Gastrocnemius medialis (tissue), 4 donors: ENCODE data around the gene TBC1D10A. TPM values are rescaled to one million over a fixed set of nuclear protein-coding genes. Genes with fewer than 3 reads are reported as not detected.

Experiments
- ATAC-seq, 2 donors: fragments of 150-250 bp; one replicate each; pipeline ENCODE4 v1.9.1; 2016
- DNase-seq, 2 donors: peaks; one replicate each; pipeline ENCODE4 v3.0.0-alpha.2; 2019
- H3K27ac ChIP-seq, 4 donors: fragments of 200-600 bp; sonication (generic); 1 replicate in 1 of 4; 2 replicates in 3 of 4; pipeline ENCODE4 v1.5.1; 2016 to 2018; ENCODE audit warnings: mild to moderate bottlenecking in 2 of 4, moderate library complexity in 1 of 4
- H3K27me3 ChIP-seq, 3 donors: fragments of 200-600 bp; sonication (generic) in 2 of 3; 1 replicate in 1 of 3; 2 replicates in 2 of 3; pipeline versions ENCODE4 v1.5.1 to v1.6.0; 2016 to 2019; ENCODE audit warnings: mild to moderate bottlenecking in 1 of 3, moderate library complexity in 1 of 3
- H3K36me3 ChIP-seq, 2 donors: fragments of 200-600 bp; sonication (generic) in 1 of 2; one replicate each; pipeline ENCODE4 v1.5.1; 2017 to 2018
- H3K4me1 ChIP-seq, 2 donors: fragments of 200-600 bp; sonication (generic) in 1 of 2; one replicate each; pipeline ENCODE4 v1.5.1; 2016 to 2017; ENCODE audit warnings: mild to moderate bottlenecking in 2 of 2
- H3K4me3 ChIP-seq, 4 donors: fragments of 200-600 bp; sonication (generic) in 3 of 4; 1 replicate in 1 of 4; 2 replicates in 3 of 4; pipeline ENCODE4 v1.5.1; 2016 to 2019; ENCODE audit warnings: mild to moderate bottlenecking in 2 of 4
- H3K9me3 ChIP-seq, 3 donors: fragments of 200-600 bp; sonication (generic) in 2 of 3; 1 replicate in 1 of 3; 2 replicates in 2 of 3; pipeline ENCODE4 v1.5.1; 2016 to 2019
- CTCF ChIP-seq, 5 experiments: fragments of 450-650 bp in 3 of 5; fragments of 200-600 bp in 2 of 5; sonication (generic) in 2 of 5; IDR thresholded peaks in 4 of 5; conservative IDR thresholded peaks in 1 of 5; 1 replicate in 4 of 5; 2 replicates in 1 of 5; pipeline ENCODE4 v1.5.1; 2016 to 2019; ENCODE audit warnings: antibody characterized with exemption in 5 of 5, mild to moderate bottlenecking in 3 of 5, moderate library complexity in 3 of 5
- POLR2A ChIP-seq, 2 donors: fragments of 450-650 bp; IDR thresholded peaks; one replicate each; pipeline ENCODE4 v1.6.1; 2017; ENCODE audit warnings: antibody characterized with exemption in 2 of 2, mild to moderate bottlenecking in 2 of 2, moderate library complexity in 2 of 2
- in situ Hi-C, 4 donors: fragments of 200-750 bp; cut with MboI; loops; one replicate each; pipeline versions ENCODE4 v1.15.0 to v1.8.0; 2017; ENCODE audit warnings: low sequenced_read_pairs in 4 of 4
- intact Hi-C: fragments of 100-400 bp; cut with DNase I; formaldehyde crosslinking; loops from one replicate; pipeline ENCODE4 v1.15.1; 2023; ENCODE audit warnings: low total_unique reads
- total RNA-seq, 4 donors: library from RNA; depleted of rRNA; stranded (reverse); fragments of >200 nt; gene quantifications; one replicate each; pipeline versions ENCODE4 v1.1.0 to v1.2.3, GENCODE V29; 2016

TBC1D10A gene
- total RNA-seq, 4 donors from 2014 or later: 4.1 to 9.6 (median 6.2) TPM

GRCh38 chr22:30315962-30316576, 10.7 kb downstream of the TBC1D10A start:
- no peaks in the 10 kb centered on the region for H3K9me3 ChIP-seq
- no peak overlapping the region for H3K4me3 ChIP-seq
- no peak overlapping the region for H3K27ac ChIP-seq
- DNase-seq: no peak
- in situ Hi-C loops (no loop called here), intact Hi-C loops (no loop called here)
- H3K4me1 ChIP-seq: peaks cover 22 to 32% of the 10 kb centered on the region in 2 donors
- no peak for ATAC-seq
- no peaks in the 10 kb centered on the region for H3K36me3 ChIP-seq
- H3K27me3 ChIP-seq: no peaks in the 10 kb centered on the region
- no peak for TF ChIP-seq CTCF (IDR thresholded peaks at IDR 0.05 in 4 of 5, conservative IDR thresholded peaks at IDR 0.05 in 1 of 5)
- TF ChIP-seq POLR2A (IDR thresholded peaks at IDR 0.05): no peak

GRCh38 chr22:30314915-30315314, 11.8 kb downstream of the TBC1D10A start:
- no peak overlapping the region for H3K4me3 ChIP-seq
- DNase-seq: no peak
- no peak for ATAC-seq
- no peak overlapping the region for H3K27ac ChIP-seq
- no peaks in the 10 kb centered on the region for H3K36me3 ChIP-seq
- intact Hi-C loops (no loop called here), in situ Hi-C loops (no loop called here)
- H3K27me3 ChIP-seq: no peaks in the 10 kb centered on the region
- H3K4me1 ChIP-seq: peaks cover 28 to 38% of the 10 kb centered on the region in 2 donors
- H3K9me3 ChIP-seq: no peaks in the 10 kb centered on the region
- TF ChIP-seq POLR2A (IDR thresholded peaks at IDR 0.05) (no peak), CTCF (IDR thresholded peaks at IDR 0.05 in 4 of 5, conservative IDR thresholded peaks at IDR 0.05 in 1 of 5) (no peak)

GRCh38 chr22:30313527-30314363, 13.0 kb downstream of the TBC1D10A start:
- Histone ChIP-seq H3K4me3 (no peak overlapping the region), H3K36me3 (no peaks in the 10 kb centered on the region), H3K27ac (no peak overlapping the region), H3K4me1 (peaks cover 35 to 49% of the 10 kb centered on the region in 2 donors), H3K9me3 (no peaks in the 10 kb centered on the region), H3K27me3 (no peaks in the 10 kb centered on the region)
- ATAC-seq (no peak), DNase-seq (no peak)
- intact Hi-C loops: no loop called here
- TF ChIP-seq CTCF (IDR thresholded peaks at IDR 0.05 in 4 of 5, conservative IDR thresholded peaks at IDR 0.05 in 1 of 5): no peak
- no peak for TF ChIP-seq POLR2A (IDR thresholded peaks at IDR 0.05)
- in situ Hi-C loops: no loop called here

- in situ Hi-C loops: no loop called here
- no peak for ATAC-seq
Observed at GRCh38 chr22:30312053-30312452, 14.7 kb downstream of the TBC1D10A start.

More at GRCh38 chr22:30312053-30312452, 14.7 kb downstream of the TBC1D10A start:
- H3K27ac ChIP-seq: peak overlapping the region; percentile 57 to 70 (median 62)
- TF ChIP-seq POLR2A (IDR thresholded peaks at IDR 0.05) (no peak), CTCF (IDR thresholded peaks at IDR 0.05 in 4 of 5, conservative IDR thresholded peaks at IDR 0.05 in 1 of 5) (no peak)
- intact Hi-C loops: no loop called here
- no peaks in the 10 kb centered on the region for H3K27me3 ChIP-seq
- no peaks in the 10 kb centered on the region for H3K36me3 ChIP-seq
- no peak overlapping the region for H3K4me3 ChIP-seq
- no peak for DNase-seq
- H3K9me3 ChIP-seq: no peaks in the 10 kb centered on the region
- peaks cover 47 to 57% of the 10 kb centered on the region in 2 donors for H3K4me1 ChIP-seq
